SIG-M5 treated with dmso at 0.1 percent for 504 hours (cell line): ENCODE results near the gene TRIM7.
"Not testable (repeated sequence)": the region's sequence is repeated elsewhere in the genome, so short reads cannot be mapped to it uniquely, and the experiment has no call there.

ENCODE experiments used
- DNase-seq: peaks from one replicate; lab custom pipeline; 2025; ENCODE audit not compliant: unreplicated experiment; lab: John Stamatoyannopoulos, UW

Gene TRIM7

DNA sequence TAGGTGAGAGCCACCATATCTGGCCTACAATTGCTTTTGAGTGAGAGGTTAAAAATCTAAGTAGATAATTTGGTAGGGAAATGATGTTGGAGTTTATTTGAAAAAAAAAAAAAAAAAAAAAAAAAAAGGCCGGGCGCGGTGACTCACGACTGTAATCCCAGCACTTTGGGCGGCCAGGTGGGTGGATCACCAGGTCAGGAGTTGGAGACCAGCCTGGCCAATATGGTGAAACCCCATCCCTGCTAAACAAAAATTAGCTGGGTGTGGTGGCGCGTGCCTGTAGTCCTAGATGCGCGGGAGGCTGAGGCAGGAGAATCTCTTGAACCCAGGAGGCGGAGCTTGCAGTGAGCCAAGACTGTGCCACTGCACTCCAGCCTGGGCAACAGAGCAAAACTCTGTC is 9.3 kb upstream of the TRIM7 start:
- DNase-seq, result not testable (repeated sequence)

DNA sequence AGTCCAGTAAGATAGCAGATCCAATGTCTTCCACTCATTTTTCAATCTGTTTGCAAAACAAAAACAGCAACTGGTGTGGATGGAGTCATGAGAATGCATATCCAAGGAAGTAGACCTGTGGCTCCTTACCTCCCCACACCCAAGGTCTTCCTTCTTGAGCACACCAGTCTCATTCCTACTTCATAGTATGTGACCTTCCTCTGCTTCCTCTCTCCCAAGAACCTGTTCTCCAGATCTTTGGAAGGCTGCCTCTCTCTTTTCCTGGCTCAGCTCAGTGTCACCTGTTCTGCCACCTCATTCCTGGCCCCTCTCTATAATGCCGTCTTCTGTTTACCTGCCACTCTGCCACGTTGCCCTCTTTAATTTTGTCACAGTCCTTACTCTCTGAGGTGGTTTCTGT is 7.9 kb upstream of the TRIM7 start:
- DNase-seq, result no peak

DNA sequence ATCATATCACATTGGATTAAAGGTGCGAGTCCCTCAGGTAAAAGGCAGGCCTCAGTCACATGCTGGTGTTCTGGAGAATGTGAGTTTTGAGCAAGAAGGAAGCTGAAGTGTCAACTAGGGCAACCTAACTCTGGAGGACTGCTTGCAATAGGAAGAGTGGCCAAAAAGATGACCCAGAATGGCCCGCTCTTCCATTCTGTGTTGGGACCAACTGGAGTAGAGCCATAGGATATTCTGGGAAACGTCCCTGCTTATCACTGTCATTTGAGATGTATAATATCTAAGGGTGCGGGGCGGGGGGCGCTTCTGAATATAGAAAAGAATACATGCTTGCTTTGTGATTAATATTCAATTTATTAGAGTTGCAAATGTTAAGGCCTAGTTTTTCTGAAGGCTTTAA is 7.1 kb upstream of the TRIM7 start:
- no peak for DNase-seq

DNA sequence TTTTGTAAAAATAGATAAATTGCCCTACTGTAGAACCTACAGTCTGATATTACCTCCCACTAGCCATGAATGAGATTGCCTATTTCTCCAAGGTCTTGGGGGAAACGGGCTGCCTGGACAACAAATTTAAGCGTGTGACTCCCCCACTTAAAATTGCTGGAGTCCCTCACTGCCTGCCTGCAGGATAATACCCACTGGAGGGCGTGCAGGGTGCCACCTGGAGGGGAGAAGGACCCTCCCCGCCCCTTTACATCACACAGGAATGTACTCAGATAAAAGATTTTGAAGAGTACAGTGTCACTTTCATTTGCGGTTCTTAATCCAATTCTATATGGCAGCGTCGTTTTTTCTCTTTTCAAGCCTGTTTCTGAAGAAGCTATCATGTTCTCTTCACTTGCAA is 6.2 kb upstream of the TRIM7 start:
- no peak for DNase-seq

DNA sequence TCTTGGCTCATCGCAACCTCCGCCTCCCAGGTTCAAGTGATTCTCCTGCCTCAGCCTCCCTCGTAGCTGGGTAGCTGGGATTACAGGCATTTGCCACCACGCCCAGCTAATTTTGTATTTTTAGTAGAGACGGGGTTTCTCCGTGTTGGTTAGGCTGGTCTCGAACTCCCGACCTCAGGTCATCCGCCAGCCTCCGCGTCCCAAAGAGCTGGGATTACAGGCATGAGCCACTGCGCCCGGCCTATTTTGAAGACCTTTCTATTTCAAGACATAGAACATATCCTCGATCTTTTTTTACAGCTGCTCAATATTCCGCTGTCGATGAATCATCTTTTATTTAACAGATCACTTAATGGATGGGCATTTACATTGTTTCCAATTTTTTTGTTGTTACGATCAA is 5.7 kb upstream of the TRIM7 start:
- DNase-seq, result not testable (repeated sequence)

DNA sequence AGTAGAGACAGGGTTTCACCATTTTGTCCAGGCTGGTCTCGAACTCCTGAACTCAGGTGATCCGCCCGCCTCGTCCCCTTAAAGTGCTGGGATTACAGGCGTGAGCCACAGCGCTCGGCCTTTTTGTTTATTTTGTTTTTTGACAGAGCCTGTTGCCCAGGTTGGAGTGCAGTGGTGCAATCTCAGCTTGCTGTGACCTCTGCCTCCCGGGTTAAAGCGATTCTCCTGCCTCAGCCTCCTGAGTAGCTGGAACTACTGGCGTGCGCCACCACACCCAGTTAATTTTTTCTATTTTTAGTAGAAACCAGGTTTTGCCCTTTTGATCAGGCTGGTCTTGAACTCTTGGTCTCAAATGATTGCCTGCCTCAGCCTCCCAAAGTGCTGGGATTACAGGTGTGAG is 5.2 kb upstream of the TRIM7 start:
- not testable (repeated sequence) for DNase-seq

DNA sequence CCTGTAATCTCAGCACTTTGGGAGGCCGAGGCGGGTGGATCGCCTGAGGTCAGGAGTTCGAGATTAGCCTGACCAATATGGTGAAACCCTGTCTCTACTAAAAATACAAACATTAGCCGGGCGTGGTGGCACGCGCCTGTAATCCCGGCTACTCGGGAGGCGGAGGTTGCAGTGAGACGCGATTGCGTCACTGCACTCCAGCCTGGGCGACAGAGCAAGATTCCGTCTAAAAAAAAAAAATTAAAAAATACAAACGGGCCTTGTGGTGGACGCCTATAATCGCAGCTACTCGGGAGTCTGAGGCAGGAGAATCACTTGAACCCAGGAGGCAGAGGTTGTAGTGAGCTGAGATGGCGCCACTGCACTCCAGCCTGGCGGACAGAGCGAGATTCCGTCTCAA is 4.0 kb upstream of the TRIM7 start:
- not testable (repeated sequence) for DNase-seq

DNA sequence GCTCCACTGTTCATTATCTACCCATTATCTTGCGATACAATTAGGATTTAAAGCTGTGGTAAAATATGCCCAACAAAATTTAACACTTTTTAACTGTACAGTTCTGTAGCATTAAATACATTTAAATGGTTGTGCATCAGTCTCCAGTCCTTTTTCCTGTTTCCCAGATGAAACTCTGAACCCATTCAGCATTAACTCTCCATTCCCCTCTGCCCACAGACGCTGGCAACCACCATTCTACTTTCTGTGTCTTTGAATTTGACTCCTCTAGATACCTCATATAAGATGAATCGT is 2.9 kb upstream of the TRIM7 start:
- DNase-seq, result no peak

DNA sequence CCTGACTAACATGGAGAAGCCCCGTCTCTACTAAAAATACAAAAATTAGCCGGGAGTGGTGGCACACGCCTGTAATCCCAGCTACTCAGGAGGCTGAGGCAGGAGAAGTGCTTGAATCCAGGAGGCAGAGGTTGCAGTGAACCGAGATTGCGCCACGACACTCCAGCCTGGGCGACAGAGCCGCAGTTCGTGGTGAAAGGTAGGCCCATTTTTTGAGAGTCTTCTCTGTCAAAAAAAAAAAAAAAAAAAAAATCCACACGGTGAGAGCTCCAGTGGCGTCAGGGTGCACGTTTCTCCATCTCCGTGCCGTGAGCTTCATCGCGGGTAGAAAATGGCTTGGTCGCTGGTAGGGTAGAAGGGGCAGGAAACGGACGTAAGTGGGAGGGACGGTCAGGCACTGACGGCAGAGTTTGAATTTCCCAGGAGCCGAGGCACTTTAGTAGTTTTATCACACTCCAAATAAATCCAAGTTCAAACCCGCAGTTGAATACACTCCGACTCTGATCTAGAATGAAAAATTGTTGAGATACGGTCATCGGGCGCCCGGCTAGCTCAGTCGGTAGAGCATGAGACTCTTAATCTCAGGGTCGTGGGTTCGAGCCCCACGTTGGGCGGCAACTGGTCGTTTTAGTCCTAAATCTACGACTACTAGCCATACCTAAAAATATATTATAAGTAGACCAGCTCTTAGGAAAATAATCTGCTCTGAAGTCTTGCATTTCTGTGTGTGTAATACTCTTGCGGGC is 2.4 kb upstream of the TRIM7 start:
- no peak for DNase-seq

DNA sequence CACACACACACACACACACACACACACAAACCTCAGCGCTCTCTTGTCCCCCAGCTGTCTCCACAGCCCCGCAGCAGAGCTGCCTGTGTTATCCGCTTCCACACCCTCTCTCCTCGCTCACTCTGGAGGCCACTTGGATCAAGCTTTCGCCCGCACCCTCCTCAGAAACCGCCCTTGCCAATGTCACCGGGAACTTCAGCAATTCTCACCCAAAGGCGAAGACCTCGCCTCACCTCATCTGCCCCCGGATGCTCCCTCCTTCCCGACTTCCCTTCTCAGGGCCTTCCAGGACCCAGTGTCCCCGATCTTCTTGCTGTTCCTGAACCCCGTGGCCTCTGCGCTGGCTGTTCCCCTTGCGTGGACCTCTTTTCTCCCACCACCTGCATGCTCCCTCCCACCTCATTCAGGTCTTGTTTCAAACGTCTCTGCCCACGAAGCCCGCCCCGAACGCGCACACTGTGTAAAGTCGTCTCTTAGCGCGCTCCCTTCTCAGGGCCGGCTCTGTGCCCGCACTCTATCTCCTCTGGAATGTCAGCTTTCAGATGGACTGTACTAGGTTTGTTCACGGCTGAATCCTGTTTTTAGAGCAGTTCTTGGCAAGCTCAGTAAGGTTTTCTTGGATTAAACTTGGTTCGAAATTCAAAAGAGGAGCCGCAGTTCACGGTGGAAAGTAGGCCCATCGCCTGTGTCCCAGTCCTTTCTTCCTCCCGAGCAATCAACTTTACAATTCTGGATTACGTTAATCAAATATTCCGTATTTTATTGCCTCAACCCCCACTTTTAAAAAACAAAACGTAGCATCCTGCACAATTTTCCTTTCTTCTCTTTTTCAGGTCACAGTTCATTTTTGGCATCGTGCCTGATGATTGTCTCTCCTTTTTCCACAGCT is 1.0 kb upstream of the TRIM7 start:
- no peak for DNase-seq

DNA sequence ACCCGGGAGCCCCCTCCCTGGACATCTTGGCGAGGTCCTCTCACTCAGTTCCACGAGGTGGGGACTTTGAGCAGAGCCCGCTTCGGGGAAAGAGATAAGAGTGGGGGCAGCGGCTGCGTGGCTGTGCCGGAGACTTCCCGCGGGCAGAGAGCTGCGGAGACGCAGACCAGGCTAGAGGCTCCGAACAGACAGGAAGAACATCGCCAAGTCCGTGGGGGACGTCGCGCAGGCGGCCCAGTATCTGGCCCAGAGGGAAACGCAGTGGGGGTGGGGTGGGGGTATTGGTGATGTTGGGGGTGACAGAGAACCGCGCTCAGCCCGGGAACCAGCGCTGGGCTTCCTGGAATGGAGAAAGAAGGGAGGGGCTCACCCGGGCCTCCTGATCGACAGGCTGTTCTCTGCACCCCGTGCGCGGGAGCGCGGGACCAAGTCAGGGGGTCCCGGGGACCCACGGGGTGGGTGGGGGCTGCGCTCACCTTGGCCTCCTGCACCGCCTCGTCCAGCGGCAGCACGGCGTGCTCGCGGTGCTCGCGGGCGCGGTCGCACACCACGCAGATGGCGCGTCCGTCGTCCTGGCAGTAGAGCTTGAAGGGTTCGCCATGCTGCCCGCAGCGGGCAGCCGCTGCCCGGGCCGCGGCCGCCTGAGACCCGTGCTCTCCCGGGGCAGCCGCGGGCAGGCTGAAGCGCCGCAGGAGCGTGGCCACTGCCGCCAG is 727 bp downstream of the TRIM7 start:
- no peak for DNase-seq

DNA sequence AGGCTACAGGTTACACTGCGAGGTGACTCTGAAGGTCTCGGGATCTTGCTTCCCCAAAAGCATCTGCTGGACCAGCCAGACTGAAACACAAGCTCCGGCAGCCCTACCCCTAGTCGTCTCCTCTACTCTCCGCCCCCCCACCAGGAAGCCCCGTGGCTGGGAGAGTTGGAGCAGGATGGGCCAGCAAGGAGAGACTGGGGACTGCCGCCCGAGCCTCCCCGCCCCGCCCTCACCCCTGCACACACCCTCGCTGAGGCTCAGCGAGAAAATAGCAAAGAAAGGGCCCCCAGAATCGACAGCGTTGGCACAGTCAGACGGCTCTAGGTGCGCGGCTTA is 1.3 kb downstream of the TRIM7 start:
- DNase-seq, result no peak

DNA sequence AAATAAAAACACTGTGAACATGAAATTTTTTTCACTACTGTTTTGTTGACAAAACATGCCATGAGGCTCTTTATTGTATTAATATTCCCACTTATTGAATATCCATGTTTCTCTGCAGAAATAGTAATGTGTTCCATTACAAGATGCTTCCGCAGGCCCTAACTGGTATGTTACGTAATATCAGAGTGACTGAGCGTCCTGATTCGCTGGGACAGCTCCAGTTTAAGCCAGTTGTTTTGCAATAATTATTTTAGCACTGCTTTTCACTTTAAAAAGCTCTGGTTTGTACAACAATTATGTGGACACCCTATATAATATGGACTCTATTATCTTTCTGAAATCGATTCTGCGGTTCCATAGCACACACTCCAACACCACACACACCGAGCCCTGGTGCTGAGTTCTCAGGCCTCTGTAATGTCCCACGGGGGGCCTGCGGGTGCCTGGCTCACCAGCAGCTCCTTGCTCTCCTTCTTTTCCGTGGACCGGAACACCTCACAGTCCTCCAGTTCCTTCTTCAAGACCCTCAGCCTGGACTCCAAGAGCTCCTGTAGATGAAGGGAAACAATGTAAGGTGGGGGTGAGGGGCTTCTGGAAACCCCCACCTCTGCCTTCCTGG is 1.8 kb downstream of the TRIM7 start:
- DNase-seq, result no peak

DNA sequence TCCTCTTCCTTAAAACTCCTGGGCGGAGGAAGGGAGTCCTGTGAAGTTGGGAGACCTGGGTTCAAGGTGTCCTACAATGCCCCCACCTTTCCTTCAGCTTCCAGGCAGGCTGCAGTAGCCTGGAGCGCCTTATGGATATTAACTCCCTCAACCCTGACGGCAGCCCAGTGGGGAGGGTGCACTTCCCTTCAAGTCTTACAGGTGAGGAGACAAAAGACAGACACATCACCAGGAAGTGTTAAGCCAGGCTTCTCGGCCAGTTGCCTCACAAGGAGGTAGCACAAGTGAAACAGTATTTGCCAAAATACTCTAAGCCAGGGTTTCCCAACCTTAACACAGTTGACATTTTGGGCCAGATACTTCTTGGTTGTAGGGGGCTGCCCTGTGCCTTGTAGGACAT is 4.2 kb downstream of the TRIM7 start:
- DNase-seq, result no peak

DNA sequence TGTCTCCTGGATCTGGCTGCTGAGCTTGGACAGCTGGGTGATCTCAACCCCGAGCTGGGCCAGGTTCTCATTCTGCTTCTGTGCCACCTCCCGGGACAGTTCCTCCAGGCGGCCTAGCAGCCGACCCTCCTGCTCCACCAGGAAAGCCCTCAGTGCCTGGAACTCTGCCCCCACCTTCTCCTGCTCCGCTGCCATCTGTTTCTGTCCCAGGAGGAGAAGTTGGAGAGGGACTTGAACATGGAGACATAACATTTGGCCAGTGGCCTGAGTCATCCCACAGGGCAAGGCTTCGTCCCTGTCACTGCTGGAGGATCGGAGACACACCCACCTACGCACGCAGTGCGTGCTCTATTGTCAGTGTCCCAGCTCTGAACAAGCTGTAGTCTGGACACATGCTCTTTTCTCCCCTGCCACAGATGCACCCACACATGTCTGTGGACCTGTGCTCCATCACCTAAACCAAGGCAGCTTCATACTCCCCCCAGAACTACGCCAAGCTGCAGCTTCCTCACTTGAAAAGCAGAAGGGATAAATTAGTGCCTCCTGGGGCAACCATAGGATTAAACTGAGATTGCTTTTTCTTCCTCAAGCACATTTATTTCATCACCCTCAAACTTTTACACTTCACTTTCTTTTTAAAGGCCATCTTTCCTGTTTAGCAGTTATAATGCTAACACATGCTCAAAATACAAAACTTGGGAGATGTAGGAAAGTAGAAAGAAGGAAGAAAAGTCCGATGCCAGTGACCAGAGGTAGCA is 4.9 kb downstream of the TRIM7 start:
- DNase-seq, result no peak

DNA sequence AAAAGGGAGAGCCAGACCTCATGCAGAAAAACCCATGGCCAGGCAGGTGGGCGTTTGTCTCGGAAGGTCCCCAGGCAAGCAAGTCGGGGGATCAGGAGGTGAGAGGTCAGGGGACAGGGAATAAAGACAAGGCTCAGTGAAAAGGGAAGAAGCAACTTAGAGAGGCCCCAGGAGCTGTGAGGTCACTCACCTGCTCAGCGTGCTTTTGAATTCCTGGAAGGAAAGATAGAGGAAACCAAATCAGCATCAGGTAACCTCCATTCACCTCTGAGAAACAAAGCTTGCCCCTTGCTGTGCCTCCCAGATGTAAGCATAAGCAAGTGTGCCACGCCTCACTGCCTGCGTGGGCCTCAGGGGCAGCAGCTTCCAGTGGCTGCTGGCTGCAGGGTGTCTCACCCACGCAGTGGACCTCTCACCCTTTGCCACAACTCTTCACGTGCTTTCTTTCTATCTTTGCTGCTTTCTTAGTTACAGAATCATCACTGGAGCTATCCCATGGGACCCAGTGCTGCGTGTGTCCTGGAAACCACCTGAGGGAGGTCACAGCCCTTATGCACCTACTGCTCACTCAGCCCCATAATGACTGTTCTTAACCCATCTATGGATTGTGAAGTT is 6.0 kb downstream of the TRIM7 start:
- no peak for DNase-seq

DNA sequence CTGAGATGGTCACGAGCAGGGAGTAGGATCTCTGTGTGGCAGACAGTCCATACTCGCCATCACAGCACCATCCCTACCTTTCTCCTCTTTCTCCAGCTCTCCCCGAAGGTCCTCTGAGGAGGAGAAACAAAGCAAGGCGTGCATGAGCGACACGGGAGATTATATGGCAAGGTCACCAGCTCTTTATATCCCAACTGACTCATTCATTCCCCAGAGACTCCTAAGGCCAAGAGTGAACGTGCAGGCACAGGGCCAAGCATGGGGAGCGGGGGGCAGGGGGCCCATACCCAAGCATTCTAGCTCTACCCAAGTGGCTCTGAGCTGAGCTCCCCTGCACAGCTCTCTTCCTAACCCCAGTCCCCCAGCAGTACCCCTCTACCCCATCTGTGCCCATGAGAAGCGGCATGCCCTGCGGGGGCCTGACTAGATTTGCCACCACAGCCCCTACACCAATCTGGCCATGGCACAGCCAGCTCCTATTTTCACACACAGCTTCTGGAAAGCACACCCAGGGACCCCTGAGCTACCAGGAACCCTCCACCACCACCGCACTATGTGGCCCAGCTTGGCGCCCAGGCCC is 6.8 kb downstream of the TRIM7 start:
- DNase-seq, result no peak

DNA sequence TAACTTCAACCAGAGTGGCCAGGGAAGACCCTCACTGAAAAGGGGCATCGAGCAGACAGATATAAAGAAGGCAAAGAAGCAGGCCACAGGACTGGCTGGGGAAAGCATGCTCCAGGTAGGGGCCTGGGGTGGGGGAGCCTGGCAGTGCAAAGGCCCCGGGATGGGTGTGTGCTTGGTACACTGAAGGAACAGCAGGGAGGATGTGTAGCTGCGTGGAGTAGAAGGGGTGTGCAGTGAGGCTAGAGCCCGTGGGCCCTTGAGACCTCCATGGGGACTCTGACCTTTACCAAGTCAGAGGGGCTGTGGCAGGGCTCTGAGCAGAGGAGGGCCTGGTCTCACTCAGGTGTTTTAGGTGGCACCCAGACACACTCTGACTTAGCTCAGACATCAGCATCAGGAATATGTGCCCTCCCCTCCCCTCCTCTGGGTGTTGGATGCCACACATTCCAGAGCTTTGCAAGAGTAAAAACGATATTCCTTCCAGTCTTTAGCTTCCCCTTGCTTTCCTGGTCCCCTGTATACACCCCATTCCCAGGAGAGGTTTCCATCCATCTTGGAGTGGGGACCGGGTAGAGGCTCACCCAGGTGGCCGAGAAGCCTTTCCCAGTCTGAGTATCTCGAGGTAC is 7.6 kb downstream of the TRIM7 start:
- DNase-seq, result no peak

DNA sequence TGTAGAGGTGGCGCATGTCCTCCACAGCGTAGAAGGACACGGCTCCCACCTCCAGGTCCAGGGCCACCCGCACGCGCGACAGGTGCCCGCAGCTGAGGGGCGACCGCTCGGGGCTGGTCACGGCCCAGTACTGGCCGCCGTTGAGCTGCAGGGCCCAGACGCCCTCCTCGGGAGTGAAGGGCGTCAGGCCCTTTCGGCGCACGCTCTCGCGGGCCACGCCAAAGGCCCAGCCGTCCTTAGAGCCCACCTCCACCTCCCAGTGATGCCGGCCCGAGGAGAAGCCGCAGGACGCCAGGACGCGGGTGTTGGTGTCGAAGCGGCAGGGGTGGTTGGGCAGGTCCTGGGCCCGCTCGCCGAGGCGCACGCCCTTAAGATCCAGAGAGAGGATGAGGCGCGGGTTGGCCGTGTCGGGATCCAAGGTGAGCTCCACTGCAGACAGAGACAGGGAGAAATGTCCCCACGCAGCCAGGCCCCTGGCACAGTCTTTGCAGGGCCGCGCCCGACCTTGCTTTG is 9.7 kb downstream of the TRIM7 start:
- DNase-seq, result no peak
